HG02885 (cell line): Measurements from ENCODE around the gene ARMH4.
A peak's percentile ranks its signal among the peaks of the same experiment; 100 is the strongest.

Source experiments
- ATAC-seq: cut with Tn5 transposase; IDR thresholded peaks from one replicate; pipeline ENCODE4 v1.9.1; 2021; ENCODE audit warnings: mild to moderate bottlenecking; ENCODE audit not compliant: unreplicated experiment, poor library complexity

The ARMH4 gene, protein sequence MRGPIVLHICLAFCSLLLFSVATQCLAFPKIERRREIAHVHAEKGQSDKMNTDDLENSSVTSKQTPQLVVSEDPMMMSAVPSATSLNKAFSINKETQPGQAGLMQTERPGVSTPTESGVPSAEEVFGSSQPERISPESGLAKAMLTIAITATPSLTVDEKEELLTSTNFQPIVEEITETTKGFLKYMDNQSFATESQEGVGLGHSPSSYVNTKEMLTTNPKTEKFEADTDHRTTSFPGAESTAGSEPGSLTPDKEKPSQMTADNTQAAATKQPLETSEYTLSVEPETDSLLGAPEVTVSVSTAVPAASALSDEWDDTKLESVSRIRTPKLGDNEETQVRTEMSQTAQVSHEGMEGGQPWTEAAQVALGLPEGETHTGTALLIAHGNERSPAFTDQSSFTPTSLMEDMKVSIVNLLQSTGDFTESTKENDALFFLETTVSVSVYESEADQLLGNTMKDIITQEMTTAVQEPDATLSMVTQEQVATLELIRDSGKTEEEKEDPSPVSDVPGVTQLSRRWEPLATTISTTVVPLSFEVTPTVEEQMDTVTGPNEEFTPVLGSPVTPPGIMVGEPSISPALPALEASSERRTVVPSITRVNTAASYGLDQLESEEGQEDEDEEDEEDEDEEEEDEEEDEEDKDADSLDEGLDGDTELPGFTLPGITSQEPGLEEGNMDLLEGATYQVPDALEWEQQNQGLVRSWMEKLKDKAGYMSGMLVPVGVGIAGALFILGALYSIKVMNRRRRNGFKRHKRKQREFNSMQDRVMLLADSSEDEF

DNA sequence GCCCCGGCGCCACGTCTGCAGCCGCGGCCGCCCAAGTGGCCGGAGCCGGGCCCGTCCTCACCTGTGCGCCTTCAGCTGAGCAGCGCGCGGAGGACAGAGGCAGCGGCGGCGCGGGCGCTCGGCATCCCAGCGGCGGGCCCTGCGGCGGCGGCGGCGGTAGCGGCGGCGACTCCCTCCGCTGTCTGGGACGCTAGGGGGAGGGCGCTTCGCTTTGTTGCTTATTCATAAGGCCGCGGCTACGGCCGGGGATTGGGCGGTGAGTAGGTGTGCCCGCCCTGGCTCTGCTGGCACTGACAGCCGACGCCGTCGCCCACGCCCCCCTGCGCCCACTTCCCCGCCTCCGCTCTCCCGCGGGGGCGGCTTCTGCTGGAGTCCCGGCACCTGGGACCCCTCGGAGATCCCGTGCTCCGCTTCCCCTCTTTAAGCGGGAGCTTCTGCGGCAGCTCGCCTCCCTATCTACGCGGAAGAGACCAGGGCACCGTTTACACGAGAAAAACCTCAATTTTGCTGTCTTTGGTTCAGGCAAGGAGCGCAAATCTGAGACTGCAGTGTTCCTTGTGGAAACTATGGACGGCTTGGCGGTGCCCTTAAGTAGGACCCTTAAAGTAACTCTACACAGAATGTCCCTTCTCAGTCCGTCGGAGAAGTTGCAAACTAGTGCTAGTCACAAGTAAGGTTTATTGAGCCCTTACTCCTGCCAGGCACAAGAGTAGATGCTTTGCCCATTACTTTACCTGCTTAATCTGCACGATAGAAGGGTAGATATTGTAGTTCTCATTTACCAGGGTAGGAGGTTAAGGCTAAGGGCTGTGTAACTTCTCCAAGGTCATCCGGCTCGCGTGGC, at the start of gene ARMH4:
Gene ARMH4, minus strand, starts transcription at position 200 of the 844 bp plus-strand sequence. CDS start 12,855 bp downstream, outside the sequence.
- ATAC-seq: peak; percentile 97

DNA sequence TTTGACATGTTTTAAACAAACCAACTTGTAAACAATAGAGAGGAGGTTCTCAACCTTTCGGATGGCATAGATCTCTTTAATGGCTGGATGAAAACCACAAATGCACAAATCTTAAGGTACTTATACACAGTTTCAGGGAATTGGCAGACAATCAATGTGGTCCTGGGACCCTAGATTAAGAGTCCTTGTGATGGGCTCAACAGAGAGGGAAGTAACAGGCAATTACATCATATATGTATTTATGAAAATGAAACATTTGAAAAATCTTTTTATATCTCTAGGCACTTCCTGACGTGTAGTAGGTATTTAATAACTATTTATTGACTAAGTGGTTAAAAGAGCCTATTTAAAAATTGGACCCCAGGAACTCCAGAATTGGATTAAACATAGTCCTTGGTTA, 48.8 kb upstream of the ARMH4 start:
- no peak for ATAC-seq

DNA sequence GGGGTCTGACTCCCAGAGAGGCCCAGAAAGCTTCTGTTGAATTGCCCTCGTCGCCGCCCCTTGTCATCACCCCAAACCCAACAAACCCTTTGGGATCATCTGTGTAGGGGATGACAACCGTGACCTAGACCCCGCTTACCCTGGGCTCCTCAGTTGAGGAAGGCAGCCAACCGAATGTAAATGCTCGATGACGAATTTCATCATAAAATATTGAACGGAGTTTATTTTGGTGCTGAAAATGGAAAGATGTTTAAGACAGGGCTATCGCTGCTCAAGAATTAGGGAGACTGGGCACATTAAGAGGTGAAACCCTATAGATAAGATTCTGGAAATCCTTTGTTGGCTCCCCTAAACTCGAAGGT, 48.4 kb upstream of the ARMH4 start:
- ATAC-seq: peak; percentile 8

DNA sequence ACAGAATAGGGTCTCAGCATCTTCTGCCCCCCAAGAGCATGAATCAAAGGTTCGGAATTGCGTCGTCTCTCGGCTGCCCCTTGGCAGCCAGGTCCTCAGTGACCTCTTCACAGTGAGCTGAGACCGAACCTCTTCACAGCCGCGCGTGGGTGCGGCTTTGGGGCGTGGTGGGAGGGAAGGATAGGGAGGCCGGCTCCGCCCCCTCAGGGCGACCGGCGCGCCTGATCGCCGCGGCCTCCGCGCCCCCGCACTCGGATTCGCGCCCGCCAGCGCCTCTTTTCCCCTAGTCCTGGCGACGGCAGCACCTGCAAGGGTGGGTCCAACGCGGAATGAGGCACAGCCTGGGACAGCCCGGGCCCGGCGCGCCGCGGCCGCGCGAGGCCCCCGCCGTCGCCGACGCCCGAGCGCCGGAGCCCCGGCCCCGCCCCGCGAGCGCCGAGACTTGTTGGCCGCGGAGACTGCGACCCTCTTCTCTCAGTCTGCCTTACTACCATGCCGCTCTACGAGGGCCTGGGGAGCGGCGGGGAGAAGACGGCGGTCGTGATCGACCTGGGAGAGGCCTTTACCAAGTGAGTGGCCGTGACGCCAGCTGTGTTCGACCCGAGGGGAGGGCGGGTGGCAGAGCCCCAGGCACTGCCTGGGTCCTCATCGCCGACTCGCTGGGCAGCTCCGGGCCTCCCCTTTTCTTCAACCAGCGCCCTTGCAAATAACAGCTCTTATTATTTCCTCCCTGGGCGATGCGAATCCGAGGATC, 47.9 kb upstream of the ARMH4 start, which contains the start of gene ACTR10:
Gene ACTR10, plus strand, starts transcription at position 424 of the 754 bp plus-strand sequence. Its CDS starts 69 bp downstream, at position 493.
- peak; percentile 94 for ATAC-seq

DNA sequence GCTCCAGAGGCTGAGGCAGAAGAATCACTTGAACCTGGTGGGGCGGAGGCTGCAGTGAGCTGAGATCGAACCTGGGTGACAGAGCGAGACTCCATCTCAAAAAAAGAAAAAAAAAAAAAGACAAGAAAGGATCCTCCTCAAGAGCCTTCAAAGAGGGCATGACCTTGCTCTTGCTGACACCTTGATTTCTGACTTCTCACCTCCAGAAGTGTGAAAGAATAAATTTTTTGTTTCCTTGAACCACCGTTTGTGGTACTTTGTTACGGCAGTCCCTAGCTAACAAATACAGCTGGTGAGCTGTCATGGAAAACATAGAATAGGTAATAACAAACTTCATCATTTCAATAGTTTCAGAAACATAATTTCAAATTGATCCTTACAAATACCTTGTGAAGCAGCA, 46.1 kb upstream of the ARMH4 start:
- no peak for ATAC-seq

DNA sequence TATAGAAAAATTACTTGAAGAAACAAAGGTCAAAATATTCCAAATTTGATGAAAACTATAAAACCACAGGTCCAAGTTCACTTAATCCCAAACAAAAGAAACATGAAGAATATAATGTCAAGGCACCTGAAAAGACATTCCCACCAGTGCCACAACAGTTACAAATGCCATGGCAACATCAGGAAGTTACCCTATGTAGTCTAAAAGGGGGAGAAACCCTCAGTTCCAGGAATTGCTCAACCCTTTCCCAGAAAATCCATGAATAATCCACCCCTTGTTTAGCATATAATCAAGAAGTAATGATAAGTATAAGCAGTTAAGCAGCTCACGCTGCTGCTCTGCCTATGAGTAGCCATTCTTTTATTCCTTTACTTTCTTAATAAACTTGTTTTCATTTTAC, 44.2 kb upstream of the ARMH4 start:
- no peak for ATAC-seq

DNA sequence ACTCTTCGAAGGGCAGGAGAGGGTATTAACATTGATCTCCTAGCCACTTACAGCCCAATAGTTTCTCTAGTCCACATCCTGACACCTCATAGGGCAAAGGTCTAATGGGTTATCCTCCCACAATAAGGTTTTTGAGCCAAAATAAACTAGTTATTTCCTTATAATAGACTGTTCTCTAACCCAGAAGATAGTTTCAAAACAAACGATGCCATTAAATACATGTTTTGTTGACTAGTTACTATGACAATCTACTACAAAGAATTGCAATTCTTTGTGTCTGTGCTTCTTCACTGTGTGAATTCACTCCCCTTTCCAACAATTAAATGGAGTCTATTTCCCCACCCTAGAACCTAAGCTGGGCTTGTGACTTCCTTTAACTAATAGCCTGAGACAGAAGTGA, 41.5 kb upstream of the ARMH4 start:
- no peak for ATAC-seq

DNA sequence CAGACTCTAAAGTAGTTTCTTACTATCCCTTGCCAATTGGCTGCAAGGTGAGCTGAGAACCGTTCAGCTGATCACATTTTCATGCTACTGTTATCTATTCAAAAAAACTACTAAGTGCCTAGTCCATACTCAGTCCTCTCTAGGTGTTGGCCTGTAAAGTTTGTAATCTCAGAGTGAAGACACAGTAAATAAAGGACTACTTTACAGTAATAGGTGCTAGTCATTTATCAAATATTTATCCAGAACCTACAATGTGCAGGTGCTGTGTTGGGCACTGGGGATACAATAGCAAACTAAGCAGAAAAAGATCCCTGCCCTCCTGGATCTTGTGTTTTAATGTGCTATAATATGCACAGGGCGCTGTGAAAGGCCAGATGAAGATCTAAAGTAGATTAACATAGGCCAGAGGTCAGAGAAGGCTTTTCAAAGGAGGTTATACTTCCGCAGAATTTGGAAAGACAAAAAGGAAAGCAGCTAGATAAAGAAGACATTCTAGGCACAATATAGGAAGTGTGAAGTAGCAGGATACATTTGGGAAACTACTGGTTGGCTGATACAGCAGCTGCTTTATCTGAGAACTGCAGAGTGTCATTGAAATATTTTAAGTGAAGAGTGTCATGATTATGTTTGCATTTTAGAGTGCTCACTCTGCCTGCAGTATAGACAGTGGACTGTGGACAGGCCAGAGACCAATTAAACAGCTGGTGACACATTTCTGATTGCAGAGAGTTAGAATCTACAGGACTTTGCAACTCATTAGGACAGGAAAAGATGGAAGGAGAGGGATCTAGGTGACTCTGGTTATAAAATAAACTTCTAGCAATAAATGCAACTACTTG, 40.0 kb upstream of the ARMH4 start:
- no peak for ATAC-seq

DNA sequence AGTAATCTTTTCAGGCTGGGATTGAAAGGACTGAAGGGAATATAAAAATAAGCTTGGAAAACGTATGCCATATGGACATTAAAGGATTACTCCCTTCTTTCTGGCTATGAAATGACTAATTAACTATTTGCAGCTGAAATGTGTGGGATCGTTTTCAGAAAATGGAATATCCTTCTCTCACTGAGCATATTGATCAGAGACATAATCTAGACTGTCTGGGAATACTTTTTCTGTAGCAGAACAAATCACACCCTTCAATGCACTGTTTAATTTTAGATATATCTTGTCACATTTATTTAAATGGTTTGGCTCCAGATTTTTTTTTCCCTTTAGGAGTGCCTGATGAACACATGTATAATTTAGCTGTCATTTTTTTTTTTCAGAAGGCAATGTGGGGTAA, 37.2 kb upstream of the ARMH4 start:
- ATAC-seq: no peak

DNA sequence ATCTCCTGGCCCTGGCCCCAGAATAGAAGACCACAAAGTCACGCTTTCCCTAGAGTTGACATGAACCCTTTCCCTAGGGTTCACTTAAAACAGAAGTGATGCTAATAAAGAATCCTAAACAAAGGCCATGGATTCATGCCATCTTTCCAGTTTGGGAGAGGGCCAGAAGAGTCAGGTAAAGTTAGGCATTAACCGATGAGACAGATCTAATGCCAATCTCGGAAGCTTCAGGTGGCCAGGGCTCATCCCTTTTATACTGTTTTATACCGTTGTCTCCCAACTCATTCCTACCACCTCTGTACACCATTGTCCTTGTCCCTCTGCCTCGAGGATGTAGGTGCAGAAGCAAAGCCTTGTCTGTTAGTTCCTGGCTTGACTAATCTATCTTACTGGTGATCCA, 25.1 kb upstream of the ARMH4 start:
- ATAC-seq: no peak

DNA sequence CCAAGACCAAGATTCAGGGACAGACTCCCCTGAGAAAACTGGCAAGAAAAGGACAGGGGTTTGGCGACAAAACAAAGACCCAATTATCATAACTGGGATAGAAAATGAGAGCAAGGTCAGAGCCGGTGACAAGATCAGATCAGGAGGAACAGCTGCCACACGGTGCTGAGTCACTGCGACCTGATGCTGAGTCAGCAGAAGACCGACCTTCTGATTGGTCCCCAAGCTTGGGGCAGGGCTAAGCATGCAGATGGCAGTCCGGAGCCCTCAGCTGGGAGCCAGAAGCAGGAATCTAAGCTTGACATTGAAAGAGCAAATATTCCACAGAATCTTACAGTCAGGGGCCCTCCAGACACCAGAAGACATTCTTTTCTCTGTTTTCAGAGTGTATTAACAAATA, 19.1 kb upstream of the ARMH4 start:
- ATAC-seq: peak; percentile 97

DNA sequence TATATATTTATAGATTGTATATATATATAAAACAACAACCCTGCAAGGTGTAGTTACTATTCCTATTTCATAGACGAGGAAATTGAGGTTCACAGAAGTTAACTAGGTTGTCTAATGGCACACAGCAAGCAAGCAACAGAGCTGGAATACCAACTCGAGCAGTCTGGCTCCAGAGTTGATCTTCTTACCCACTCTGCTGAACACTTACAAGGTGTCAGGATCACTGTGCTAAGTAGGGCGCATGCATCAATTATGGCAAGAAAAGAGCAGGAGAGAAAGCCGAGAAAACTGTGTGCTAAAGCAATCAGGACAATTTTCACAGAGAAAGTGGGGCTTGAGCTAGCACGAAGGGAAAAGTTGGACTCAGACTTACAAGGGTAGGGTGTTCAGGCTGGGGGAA, 15.9 kb upstream of the ARMH4 start:
- ATAC-seq: no peak

DNA sequence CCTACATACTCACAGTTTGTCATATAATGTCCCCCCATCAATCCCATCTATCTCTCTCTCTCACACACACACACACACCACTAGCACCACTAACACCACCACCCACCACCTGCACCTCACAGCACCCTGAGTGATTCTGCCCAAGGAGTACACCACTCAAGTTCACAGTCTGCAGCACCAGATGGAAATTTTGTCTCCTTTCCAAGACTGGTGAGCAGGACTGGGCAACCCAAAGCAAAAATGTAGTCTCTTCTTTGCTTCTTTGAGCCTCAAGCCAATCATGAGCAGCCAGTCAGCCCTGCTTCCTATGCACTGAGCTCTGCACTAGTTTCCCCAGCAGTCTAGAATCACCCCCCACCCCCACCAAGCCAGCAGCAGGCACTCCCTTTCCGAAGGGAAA, 15.0 kb upstream of the ARMH4 start:
- ATAC-seq: no peak

DNA sequence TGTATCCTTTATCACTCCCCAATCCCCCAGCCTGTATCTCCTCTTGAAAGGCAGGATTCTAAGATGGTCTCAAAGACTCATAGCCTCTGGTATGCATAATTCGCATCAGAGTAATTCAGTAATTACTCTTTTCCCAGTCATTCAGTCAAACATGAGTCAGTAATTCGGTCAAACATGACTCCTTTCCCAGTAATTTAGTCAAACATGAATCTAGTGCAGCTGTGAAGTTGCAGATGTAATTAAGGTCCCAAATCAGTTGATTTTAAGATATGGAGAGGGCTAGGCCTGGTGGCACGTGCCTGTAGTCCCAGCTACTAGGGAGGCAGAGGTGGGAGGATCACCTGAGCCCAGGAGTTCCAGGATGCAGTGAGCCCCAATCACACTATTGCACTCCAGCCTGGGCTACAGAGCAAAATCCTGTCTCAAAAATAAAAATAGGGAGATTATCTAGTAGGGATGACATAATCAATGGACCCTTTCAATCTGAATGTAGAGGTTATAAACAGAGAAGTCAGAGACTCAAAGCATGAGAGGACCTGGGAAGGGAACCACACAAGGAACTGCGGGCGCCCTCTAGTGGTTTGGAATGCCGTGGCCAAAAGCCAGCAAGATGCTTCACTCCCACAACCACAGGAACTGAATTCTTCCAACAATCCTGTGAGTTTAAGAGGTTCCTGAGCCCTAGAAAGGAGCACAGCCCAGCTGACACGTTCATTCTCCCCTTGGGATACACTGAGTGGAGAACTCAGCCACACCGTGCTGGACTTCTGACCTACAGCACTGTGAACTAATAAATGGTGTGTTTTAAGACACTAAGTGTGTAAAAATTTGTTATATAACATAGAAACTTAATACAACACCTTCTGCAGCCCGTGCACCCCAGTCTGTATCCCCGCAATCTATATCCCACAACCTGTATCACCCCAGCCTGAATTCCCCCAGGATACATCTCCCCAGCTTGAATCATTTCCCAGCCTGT, 14.3 kb upstream of the ARMH4 start:
- peak; percentile 65 for ATAC-seq

DNA sequence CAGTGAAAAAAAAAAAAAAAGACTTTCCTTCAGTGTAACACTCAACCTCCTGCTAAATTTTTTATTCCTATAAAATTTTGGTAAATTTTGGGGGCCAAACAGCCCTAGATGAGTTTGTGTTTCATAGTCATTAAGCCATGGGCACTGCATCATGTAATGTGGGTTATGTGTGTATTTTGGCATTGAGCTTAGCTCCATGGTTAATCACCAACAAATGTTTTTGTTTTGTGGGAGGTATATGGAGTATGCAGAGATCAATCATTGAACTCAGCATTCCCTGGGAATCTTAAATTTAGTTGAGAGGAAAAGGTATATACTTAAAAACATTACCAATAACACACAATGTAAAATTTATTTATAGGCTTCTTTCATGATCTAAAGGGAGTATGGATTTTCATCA, 8.5 kb upstream of the ARMH4 start:
- ATAC-seq: no peak

DNA sequence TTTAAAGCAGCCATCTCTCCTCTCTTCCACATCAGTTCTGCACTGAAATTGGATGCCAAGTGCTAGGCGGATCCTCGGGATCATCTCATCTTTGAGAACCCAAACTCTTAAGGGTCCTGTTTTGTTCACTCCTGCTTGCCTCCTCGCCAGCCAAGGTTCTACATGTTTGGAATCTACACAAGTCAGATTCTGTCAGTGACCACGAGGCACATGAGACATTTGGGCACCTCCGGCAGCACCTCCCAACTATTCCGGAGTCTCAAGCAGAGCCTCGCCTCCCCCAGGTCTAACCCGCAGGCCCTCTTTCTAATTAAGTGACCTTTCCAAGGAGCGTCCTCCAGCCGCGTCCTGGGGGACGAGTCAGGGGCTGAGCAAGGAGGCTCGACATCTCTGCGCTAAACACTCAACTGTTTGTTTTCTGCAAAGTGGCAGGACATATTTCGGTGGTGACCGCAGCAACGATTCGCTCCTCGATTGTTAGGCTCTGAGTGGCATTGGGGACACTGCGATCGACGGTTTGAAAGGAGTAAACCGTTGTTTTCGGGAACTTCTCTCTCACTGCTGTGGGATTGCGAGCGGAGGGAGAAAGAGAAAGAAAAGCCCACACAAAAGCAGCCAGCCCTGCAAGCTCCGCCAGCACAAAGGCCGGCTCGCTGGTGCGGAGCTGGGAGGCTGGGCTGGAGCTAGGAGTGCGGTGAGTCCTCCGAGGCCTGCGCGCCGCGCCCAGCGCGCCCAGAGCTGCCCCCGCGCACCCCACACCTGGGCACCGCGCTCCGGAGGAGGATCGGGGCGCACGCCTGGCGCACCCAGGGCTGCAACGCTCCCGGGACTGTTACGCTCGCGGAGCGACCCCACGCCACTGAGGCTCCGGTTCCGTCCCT, 640 bp downstream of the ARMH4 start:
- peak; percentile 3 for ATAC-seq

DNA sequence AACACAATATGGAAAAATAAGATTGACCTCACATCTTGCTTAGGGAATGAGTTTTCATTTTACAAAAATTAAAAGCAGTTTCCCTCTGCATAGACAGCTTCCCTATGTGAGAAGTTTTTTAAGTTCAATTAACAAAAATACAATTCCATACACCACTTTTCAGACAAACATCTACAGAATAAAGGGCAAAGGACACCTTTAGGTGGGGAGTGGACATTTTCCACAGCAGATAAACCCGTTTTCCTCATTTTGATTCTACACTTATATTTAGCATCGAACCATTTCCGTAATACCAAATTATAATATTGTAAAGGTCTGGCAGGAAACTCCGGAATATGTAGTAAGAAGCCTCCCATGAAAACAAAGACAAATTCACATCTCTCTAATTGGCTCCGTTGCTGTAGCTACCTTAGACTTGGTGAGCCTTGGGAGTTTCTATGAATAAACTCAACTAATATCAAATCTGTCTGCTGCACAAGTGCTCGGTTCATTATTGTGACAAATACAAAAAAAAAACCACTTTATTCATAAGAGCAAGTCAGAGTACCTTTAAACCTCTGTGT, 1.7 kb downstream of the ARMH4 start:
- no peak for ATAC-seq
